ENCODE data around the gene UROC1. TPM values are rescaled to one million over a fixed set of nuclear protein-coding genes. Genes with fewer than 3 reads are reported as not detected.

Gene UROC1
- total and polyA plus RNA-seq, 2 of the 4 experiments (the other 2 are of a cell fraction): not detected

- Histone ChIP-seq H2BK15ac (ENCODE audit: low read depth, low read length) (no peak overlapping the region), H4K20me1 (ENCODE audit: insufficient read depth, low read length) (no peaks in the 10 kb centered on the region; the same call in 1 of the 2 replicates), H3K4me2 (ENCODE audit: low read depth, low read length) (no peak overlapping the region), H2AK5ac (ENCODE audit: low read depth, low read length) (no peak overlapping the region), H3K18ac (ENCODE audit: low read depth, low read length) (no peak overlapping the region), H3K14ac (replicated peaks; ENCODE audit: low read depth, low read length) (no peak overlapping the region), H3K36me3 (ENCODE audit: control insufficient read depth, insufficient read depth, low read length) (peaks cover 2% of the 10 kb centered on the region; the same call in 1 of the 2 replicates), H3K4me3 (ENCODE audit: insufficient read depth, low read depth, low read length) (no peak overlapping the region), H3K4ac (ENCODE audit: low read depth, low read length) (no peak overlapping the region), H3K4me1 (ENCODE audit: control insufficient read depth, insufficient read depth, low read length) (no peaks in the 10 kb centered on the region), H2BK20ac (ENCODE audit: low read depth, low read length) (no peak overlapping the region), H2AFZ (replicated peaks; ENCODE audit: low read length, poor library complexity) (no peak overlapping the region), H3K9me3 (ENCODE audit: control insufficient read depth, insufficient read depth, low read length) (no peaks in the 10 kb centered on the region), H3K23ac (ENCODE audit: low read depth, low read length) (no peak overlapping the region), H4K8ac (ENCODE audit: low read depth in 2 of 2, low read length in 2 of 2) (no peak overlapping the region), H3K9me1 (ENCODE audit: insufficient read depth, low read length) (no peaks in the 10 kb centered on the region), H3K56ac (ENCODE audit: extremely low read depth, insufficient read depth, low read length) (no peak overlapping the region), H3K79me1 (ENCODE audit: low read depth in 1 of 2, low read length in 2 of 2) (no peaks in the 10 kb centered on the region), H3K27me3 (ENCODE audit: control insufficient read depth, insufficient read depth, low read length) (no peaks in the 10 kb centered on the region), H3K9ac (ENCODE audit: low read depth, low read length) (no peak overlapping the region), H4K91ac (ENCODE audit: insufficient read depth, low read depth, low read length) (no peak overlapping the region), H4K5ac (ENCODE audit: low read depth, low read length) (no peak overlapping the region), H2BK120ac (ENCODE audit: low read depth, low read length) (no peak overlapping the region), H2AK9ac (replicated peaks; ENCODE audit: low read depth, low read length, poor library complexity) (no peak overlapping the region), H3K27ac (ENCODE audit: insufficient read depth, low read length) (no peak overlapping the region), H2BK5ac (ENCODE audit: low read depth, low read length, poor library complexity, severe bottlenecking) (no peak overlapping the region)
- CTCF ChIA-PET: no interaction called here
- no peak for ATAC-seq (ENCODE audit: low read depth)
- POLR2A ChIA-PET (ENCODE audit: unreplicated experiment): no interaction called here
- intact Hi-C loops (cut with micrococcal nuclease) (no loop called here), dilution Hi-C loops (cut with HindIII; ENCODE audit: low sequenced_read_pairs, unreplicated experiment) (no loop called here), in situ Hi-C loops (cut with MboI; ENCODE audit: low sequenced_read_pairs) (no loop called here)
- BruUV-seq (replicated peaks): no TSS peak
- TF ChIP-seq ELK1 (IDR thresholded peaks at IDR 0.05; ENCODE audit: borderline replicate concordance, low read depth, low read length) (no peak), MAZ (IDR thresholded peaks at IDR 0.05; ENCODE audit: borderline replicate concordance, low read depth, low read length) (no peak), RAD21 (IDR thresholded peaks at IDR 0.05; ENCODE audit: low read length) (no peak), BHLHE40 (IDR thresholded peaks at IDR 0.05; ENCODE audit: low read depth, low read length) (no peak), MXI1 (IDR thresholded peaks at IDR 0.05; ENCODE audit: borderline replicate concordance, low read depth, low read length) (no peak), RCOR1 (IDR thresholded peaks at IDR 0.05; ENCODE audit: insufficient replicate concordance, low read length) (no peak), NFE2L2 (IDR thresholded peaks at IDR 0.05; ENCODE audit: low read depth, low read length) (no peak), RFX5 (IDR thresholded peaks at IDR 0.05; ENCODE audit: low read depth, low read length) (no peak), USF2 (IDR thresholded peaks at IDR 0.05; ENCODE audit: low read depth, low read length) (no peak), MAFK (IDR thresholded peaks at IDR 0.05; ENCODE audit: low read depth, low read length) (no peak), CHD1 (IDR thresholded peaks at IDR 0.05; ENCODE audit: low read depth, low read length) (no peak), SMC3 (IDR thresholded peaks at IDR 0.05; ENCODE audit: low read depth, low read length) (no peak), FOS (IDR thresholded peaks at IDR 0.05; ENCODE audit: low read depth, low read length) (no peak), CEBPB (IDR thresholded peaks at IDR 0.05; ENCODE audit: low read depth, low read length) (no peak)
- no CpG with 5 or more reads among the region's 8 CpGs for WGBS, 2 experiments (ENCODE audit: extremely low coverage in 2 of 2, insufficient read length in 1 of 2)
- no peak for DNase-seq
These were observed 79.4 kb downstream of the UROC1 start for GRCh38 chr3:126438186-126438585.
